NCI-H526 (cell line): ENCODE data around the gene SDHAF1.
"Not testable (repeated sequence)": the region's sequence is repeated elsewhere in the genome, so short reads cannot be mapped to it uniquely, and the experiment has no call there.

Experiments used
- DNase-seq, 2 experiments: peaks; one replicate each; lab custom pipeline; 2025; lab: John Stamatoyannopoulos, UW

The SDHAF1 gene

GRCh38 chr19:35995048-35995993 lies at the start of gene SDHAF1:
Gene SDHAF1 (plus strand): TSS chr19:35995188. CDS start chr19:35995275, 87 bp downstream.
- DNase-seq: peak; percentile 91 to 99

DNA sequence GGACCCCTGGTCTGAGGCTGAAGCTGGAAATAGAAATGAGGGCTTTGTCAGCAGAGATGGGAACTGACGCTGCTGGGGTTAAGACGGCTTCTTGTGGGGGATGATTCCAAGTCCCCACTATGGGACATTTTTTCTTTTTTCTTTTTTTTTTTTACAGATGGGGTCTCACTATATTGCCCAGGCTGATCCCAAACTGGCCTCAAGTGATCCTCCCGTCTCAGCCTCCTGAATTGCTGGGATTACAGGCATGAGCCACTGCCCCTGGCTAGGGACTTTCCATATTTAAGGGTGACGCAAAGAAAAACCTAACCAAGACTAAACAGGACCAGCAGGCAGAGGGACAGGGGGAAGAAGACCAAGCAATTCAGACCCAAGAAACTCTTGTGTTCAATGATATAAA lies 48.8 kb upstream of the SDHAF1 start:
- no peak for DNase-seq

GRCh38 chr19:35949131-35949530 lies 45.9 kb upstream of the SDHAF1 start:
- DNase-seq: no peak

GRCh38 chr19:35955881-35956634 lies 38.9 kb upstream of the SDHAF1 start:
- DNase-seq: no peak

DNA sequence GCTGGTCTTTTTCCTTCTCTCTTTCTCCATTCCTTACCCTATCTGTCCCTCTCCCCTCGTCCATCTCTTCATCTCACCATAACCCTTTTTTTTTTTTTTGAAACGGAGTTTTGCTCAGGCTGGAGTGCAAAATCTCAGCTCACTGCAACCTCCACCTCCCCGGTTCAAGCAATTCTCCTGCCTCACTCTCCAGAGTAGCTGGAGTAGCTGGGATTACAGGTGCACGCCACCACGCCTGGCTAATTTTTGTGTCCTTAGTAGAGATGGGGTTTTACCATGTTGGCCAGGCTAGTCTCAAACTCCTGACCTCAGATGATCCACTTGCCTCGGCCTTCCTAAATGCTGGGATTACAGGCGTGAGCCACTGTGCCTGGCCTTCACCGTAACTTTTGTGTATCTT lies 37.6 kb upstream of the SDHAF1 start:
- not testable (repeated sequence) for DNase-seq

- DNase-seq: no peak
These were observed 36.3 kb upstream of the SDHAF1 start for GRCh38 chr19:35958660-35959039.

DNA sequence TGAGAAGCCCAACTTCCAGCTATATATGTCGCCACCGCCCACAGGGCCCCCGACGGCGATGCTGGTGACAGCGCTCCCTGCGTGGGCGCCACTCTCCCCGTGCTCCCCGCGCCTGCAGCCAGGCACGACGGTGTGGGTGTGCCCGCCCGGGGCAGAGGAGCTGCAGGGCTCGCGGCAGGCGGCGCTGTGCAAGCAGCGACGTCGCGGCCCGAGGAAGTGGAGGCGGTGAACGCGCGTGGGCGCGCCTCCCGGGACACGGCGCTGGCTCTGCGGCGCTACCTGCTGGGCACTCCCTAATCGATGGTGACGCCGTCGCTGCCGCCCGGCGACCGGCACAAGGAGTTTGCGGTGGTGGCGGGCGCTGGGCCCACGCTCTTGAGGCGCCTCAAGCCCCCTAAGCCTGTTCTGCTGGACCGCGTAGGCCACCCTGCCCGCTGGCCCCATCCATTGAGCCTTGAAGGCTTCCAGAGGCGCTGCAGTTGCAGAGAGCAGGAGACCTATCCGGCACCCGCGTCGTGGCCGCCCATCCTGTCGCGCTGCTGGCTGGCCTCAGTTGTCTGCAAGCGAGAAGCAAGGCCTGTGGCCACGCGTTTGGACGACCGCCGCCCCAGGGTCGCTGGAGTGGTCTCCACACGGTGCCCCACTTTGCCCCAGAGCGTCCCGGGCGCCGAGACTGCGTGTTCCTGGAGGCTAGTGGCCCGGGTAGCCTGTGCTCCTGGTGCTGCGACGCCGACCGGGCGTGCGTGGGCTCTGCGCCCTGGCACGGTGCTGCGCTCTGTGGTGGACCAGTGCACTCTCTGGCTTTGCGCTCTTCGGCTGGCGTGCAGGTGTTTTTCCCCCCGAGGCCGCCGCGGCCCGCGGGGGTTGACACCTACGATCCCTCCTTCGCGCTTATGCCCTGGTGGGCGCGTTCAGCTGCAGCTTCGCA lies 35.7 kb upstream of the SDHAF1 start:
- DNase-seq: peak in 1 of 2 experiments; percentile 45

- peak in 1 of 2 experiments; percentile 44 for DNase-seq
These were observed 35.0 kb upstream of the SDHAF1 start for GRCh38 chr19:35959968-35960320.

DNA sequence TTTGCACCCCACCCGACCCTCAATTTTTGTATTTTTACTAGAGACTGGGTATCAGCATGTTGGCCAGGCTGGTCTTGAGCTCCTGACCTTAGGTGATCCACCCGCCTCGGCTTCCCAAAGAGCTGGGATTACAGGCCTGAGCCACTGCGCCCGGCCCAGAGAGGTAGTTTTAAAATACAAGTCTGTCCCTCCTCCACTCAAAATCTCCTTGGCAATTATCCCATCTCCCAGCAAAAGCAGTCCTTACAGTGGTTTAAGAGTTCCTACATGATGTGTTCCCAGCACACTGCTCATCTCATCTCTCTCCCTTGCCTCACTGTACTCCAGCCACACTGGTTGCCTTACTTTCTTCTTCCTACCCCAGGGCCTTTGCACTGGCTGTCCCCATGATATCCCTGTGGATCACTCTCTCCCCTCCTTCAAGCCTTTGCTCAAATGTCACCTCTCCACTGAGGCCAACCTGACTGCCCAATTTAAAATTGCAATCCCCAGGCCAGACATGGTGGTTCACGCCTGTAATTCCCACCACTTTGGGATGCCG lies 34.5 kb upstream of the SDHAF1 start:
- DNase-seq: no peak

DNA sequence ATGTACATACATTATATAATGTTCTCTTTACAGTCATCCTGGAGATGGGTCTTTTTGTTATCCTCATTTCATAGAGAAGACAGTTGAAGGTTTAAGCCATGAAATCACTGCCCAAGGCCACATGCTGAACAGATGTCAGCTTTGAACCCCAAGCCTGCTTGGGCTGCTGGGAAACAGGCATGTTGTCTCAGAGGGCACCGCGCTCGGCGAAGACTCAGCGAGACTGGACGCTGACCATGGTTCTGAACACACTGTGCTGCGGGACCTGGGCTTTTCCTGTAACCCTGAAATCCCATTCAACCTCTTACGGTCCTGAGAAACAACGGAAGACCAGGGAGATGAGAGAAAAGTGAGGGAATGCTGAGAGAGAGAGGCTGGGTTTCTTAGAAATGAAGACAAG lies 31.5 kb upstream of the SDHAF1 start:
- DNase-seq: no peak

DNA sequence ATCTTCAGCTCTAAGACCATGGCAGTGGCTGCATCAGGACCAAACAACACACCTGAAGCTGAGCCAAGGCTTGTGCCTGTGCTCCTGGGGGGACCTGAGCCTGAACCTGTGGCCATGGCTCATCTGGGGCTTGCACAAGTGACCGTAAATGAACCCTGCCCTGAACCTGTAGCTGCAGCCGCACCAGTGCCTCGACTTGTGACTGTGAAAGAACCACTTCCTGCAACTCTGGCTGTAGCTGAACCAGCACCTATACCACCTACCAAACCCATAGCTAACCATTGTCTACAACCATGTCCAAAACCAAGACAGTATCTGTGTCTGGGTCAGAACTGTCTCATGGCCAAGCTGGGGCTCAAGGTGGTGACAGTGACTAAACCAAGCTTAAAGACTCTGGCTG lies 28.2 kb upstream of the SDHAF1 start:
- DNase-seq: no peak

GRCh38 chr19:35973487-35973886 lies 21.5 kb upstream of the SDHAF1 start:
- DNase-seq: peak in 1 of 2 experiments; percentile 19

GRCh38 chr19:35975608-35976214 lies 19.3 kb upstream of the SDHAF1 start:
- no peak for DNase-seq

DNA sequence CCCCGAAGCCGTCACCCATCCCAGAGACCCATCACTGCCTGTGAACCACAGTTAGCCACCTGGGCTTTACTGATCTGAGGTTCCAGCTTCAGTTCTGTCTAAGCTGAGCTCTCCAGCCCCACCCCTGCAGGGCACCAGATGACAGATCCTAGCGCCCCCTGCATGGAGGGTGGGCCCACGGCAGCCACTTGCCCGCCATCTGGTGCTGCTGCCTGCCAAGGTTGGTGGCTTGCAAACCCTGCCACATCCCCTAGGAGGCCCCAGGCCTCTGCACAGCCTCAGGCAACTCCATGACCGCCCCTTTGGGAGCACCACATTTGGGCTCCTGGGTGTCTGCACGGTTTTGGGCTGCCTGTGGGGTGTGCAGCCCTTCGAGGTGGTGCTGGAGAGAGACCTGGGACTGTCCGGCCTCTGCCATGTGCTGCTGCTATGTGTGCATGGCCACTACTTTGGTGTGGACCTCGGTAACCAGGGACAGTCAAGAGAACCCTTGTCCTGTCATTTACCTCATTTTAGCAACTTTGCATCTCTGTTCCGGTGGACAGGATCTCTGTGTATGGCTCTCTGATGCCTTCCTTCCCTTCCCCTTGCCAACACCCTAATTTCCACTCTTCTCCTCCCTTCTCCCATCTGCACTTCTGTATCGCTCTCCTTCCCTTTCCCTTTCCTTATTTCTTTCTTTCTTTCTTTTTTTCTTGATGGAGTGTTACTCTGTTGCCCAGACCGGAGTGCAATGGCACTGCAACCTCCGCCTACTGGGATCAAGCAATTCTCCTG lies 17.4 kb upstream of the SDHAF1 start:
- peak; percentile 30 to 69 for DNase-seq

- no peak for DNase-seq
These were observed 16.7 kb upstream of the SDHAF1 start for GRCh38 chr19:35978271-35978670.

- no peak for DNase-seq
These were observed 16.1 kb upstream of the SDHAF1 start for GRCh38 chr19:35978832-35979365.

GRCh38 chr19:35980997-35981396 lies 14.0 kb upstream of the SDHAF1 start:
- DNase-seq: not testable (repeated sequence)

DNA sequence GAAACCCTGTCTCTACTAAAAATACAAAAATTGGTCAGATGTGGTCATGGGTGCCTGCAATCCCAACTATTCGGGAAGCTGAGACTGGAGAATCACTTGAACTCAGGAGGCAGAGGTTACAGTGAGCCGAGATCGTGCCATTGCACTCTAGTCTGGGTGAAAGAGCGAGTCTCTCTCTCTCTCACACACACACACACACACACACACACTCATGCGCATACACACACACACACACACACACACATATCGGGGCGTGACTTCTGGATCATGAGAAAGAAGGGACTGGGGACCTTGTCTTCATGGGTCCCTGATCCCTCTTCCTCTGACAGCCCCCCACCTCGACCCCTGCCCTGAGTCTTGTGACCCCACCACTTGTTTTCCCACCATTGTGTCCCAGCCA lies 11.8 kb upstream of the SDHAF1 start:
- no peak for DNase-seq

DNA sequence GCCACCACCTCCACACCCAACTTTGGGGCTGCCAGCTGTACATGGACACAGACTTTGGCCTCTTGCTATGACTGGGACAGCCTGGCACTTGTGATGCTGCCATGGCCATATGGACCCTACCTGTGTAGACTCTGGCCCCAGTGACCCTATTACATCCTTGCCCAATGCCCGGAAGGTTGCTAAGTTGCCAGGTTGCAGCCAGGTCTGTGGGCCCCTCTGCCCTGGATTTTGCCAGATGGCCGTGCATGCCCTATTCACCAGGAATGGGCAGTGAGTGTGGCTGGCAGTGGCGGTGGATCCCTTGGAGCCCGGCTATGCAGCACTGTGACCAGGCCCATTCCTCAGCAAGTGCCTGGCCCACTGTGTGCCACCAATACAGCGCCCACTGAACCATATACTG lies 8.9 kb upstream of the SDHAF1 start:
- DNase-seq: no peak
